ENCODE measurements around the gene SNX25.

Gene SNX25

DNA sequence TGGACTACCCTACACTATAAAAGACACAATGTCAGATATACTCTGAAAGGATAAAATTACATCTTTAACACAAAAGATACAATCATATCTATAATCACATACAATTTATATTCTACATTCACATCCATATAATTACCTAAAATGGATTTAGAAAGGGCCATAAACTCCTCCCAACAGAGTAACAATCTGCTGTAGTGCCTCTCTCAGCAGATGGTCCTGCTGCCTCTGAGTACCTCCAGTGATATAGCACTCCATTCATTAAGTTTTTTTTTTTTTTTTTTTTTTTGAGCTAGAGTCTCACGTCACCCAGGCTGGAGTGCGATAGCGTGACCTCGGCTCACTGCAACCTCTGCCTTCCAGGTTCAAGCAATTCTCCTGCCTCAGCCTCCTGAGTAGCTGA, 194.6 kb downstream of the SNX25 start:
- no peak for DNase-seq (ENCODE audit: low read depth in 1 of 2, low spot score in 1 of 2)

DNA sequence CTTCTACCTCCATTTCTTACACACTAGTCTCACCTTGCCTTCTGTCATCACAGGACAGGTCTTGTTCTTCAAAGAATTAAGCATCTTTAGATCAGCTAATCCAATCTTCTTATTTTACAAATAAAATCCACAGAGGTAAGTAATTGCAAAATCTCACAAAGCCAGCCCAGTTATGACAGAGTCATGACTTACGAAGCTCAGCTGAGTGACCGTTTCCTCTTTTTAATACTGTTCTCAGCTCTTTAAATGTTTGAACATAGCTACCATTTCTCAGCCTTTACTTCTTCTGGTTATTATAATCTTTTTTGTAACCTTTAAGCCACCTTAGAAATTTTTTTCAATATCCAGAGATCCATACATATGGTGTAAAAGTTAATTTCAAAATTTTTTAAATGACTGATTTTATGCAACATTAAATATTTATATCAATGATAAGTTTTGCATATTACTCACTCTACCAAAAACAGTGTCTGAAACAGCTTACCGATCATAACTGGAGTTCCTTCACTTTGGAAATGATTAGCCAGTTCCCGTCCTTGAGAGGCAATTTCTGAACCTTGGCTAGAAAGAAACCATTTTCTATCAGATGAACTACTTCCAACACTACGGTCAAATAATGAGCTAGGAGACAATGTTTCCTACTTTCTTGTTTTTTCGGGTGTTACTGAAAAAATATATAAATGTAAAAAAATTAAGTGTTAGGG, 196.1 kb downstream of the SNX25 start:
- no peak for DNase-seq (ENCODE audit: low read depth in 1 of 2, low spot score in 1 of 2)

DNA sequence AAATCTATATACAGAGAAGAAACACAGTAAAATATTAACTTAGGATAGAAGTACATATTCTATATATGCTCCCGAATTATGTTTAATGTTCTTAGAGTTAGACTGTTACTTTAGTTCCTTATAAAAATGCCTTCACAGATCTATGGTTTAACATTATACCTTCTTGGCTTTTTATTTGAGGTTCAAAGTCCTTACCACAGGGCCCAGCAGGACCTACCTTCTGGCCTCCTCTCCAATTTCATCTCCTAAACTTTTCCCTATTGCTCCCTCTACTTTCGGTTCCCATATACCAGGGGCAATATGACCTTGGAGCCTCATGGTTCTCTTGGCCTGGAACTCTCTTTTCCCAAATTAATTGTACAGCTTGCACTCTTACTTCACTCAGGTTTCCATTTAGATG, 199.0 kb downstream of the SNX25 start:
- no peak for DNase-seq (ENCODE audit: low read depth in 1 of 2, low spot score in 1 of 2)

DNA sequence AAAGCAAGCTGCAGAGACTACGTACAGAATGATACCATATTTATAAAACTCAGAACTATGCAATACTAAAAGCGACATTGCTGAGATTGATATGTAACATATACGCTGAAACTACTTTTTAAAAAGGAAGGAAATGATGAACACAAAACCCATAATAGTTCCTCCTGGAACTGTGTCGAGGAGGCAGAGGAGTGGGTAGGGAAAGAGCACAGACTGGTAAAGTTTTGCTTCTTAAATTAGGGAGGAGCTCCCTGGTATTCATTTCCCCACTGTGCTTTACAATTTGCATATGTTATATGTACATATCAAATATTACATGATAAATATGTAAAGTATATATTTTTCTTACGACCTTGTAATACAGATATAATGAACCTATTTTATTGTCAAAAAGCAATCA, 202.5 kb downstream of the SNX25 start:
- DNase-seq (ENCODE audit: low read depth in 1 of 2, low spot score in 1 of 2) = no peak

DNA sequence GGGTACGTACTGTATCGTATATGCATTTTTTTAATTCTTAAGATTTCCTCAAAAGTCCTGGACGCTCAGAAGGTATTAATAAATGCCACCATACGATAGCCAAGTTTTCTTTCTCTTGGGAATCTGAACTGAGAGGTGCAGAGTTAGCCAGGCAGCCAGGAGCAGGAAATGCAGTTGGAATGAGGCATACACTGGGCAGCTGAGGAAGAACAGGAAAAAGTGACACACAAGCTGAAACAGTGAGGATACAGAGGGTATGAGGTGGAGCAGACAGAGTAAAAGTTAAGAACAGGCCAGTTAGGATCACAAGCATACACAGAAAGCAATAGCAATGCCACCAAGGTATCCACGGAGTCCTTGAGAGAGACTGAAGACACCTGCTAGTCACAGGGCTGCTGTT, 203.0 kb downstream of the SNX25 start:
- no peak for DNase-seq (ENCODE audit: low read depth in 1 of 2, low spot score in 1 of 2)

Measured in activated CD4-positive, alpha-beta T cell treated with anti-CD3 and anti-CD28 coated beads, Interleukin-2, amount 50 U/mL, for 24 hours (primary cell).